NCI-H524 treated with DMSO at 0.1 percent for 48 hours (cell line): ENCODE data around the gene ZNG1A.
"Not testable (repeated sequence)": the region's sequence is repeated elsewhere in the genome, so short reads cannot be mapped to it uniquely, and the experiment has no call there.

Experiments used
- DNase-seq: peaks from one replicate; lab custom pipeline; 2025; lab: John Stamatoyannopoulos, UW

Gene ZNG1A

GRCh38 chr9:94992-95391 is 83.9 kb downstream of the ZNG1A start:
- not testable (repeated sequence) for DNase-seq

- not testable (repeated sequence) for DNase-seq
Measured at GRCh38 chr9:94323-94722, 84.5 kb downstream of the ZNG1A start.

- not testable (repeated sequence) for DNase-seq
Measured at GRCh38 chr9:93909-94308, 84.9 kb downstream of the ZNG1A start.

- not testable (repeated sequence) for DNase-seq
Measured at GRCh38 chr9:90851-91250, 88.0 kb downstream of the ZNG1A start.

- not testable (repeated sequence) for DNase-seq
Measured at GRCh38 chr9:88396-89037, 90.3 kb downstream of the ZNG1A start.

GRCh38 chr9:87860-88259 is 91.0 kb downstream of the ZNG1A start:
- DNase-seq = not testable (repeated sequence)

- DNase-seq = not testable (repeated sequence)
Measured at GRCh38 chr9:87105-87504, 91.8 kb downstream of the ZNG1A start.

- not testable (repeated sequence) for DNase-seq
Measured at GRCh38 chr9:86697-87096, 92.2 kb downstream of the ZNG1A start.

GRCh38 chr9:82932-83689 is 95.7 kb downstream of the ZNG1A start:
- DNase-seq = not testable (repeated sequence)

- not testable (repeated sequence) for DNase-seq
Measured at GRCh38 chr9:78333-78732, 100.5 kb downstream of the ZNG1A start.

GRCh38 chr9:76389-76788 is 102.5 kb downstream of the ZNG1A start:
- DNase-seq = not testable (repeated sequence)

GRCh38 chr9:73900-74525 is 104.8 kb downstream of the ZNG1A start:
- DNase-seq = not testable (repeated sequence)

- not testable (repeated sequence) for DNase-seq
Measured at GRCh38 chr9:73076-73899, 105.6 kb downstream of the ZNG1A start.
